H1 (cell line): ENCODE data around the gene CEP44. TPM values are rescaled to one million over a fixed set of nuclear protein-coding genes. Genes with fewer than 3 reads are reported as not detected.

ENCODE experiments used
- CTCF ChIA-PET: fragments of 300-600 bp; sonication (Branson Sonifier 250); formaldehyde crosslinking; loops from one replicate; lab custom pipeline; 2021; ENCODE audit not compliant: partially characterized antibody; lab: Charles Lee
- POLR2A ChIA-PET: fragments of 300-600 bp; sonication (Branson Sonifier 250); formaldehyde crosslinking; loops from one replicate; lab custom pipeline; 2021; ENCODE audit warnings: inconsistent platforms; ENCODE audit not compliant: partially characterized antibody; lab: Charles Lee
- DNase-seq, 2 experiments: peaks; one replicate each; pipeline versions ENCODE4 v3.0.0 to v3.0.0-alpha.2; 2010 to 2022; ENCODE audit warnings: low spot score in 2 of 2, low read depth in 1 of 2, mixed read lengths in 1 of 2
- FAIRE-seq: peaks from 2 replicates; lab custom pipeline; 2011; peaks lifted over from hg19 to GRCh38; lab: Jason Lieb, UNC
- H2AFZ ChIP-seq: 2 replicates; pipeline ENCODE4 v1.8.1; 2012; ENCODE audit warnings: low read length, inconsistent platforms
- H2AK5ac ChIP-seq: 2 replicates; pipeline ENCODE4 v1.6.1; 2013; ENCODE audit warnings: low read depth, low read length
- H2BK120ac ChIP-seq: replicated peaks from 2 replicates; pipeline ENCODE3; 2013; ENCODE audit warnings: low read depth, low read length, inconsistent platforms
- H2BK12ac ChIP-seq: 2 replicates; pipeline ENCODE4 v1.6.1; 2013; ENCODE audit warnings: low read depth, low read length
- H2BK15ac ChIP-seq: 2 replicates; pipeline ENCODE4 v1.6.1; 2013; ENCODE audit warnings: low read length
- H2BK20ac ChIP-seq: 2 replicates; pipeline ENCODE4 v1.6.1; 2013; ENCODE audit warnings: low read length
- H2BK5ac ChIP-seq: 2 replicates; pipeline ENCODE4 v1.6.1; 2013; ENCODE audit warnings: low read depth, low read length
- H3K14ac ChIP-seq: 2 replicates; pipeline ENCODE4 v1.6.1; 2013; ENCODE audit warnings: inconsistent platforms; ENCODE audit not compliant: insufficient read length
- H3K18ac ChIP-seq: 2 replicates; pipeline ENCODE4 v1.6.1; 2013; ENCODE audit warnings: low read length; ENCODE audit errors: extremely low read depth
- H3K23ac ChIP-seq: 2 replicates; pipeline ENCODE4 v1.6.1; 2013; ENCODE audit warnings: inconsistent platforms; ENCODE audit not compliant: insufficient read length
- H3K23me2 ChIP-seq: 2 replicates; pipeline ENCODE4 v1.6.1; 2013; ENCODE audit warnings: low read depth, low read length
- H3K27ac ChIP-seq: 2 replicates; pipeline ENCODE4 v1.6.1; 2011; ENCODE audit warnings: low read depth, low read length, inconsistent platforms
- H3K27me3 ChIP-seq, 4 experiments: replicated peaks in 1 of 4; 1 replicate in 1 of 4; 2 replicates in 3 of 4; pipeline versions ENCODE4 v1.6.1 to v1.8.1; 2011 to 2013; ENCODE audit warnings: low read length in 3 of 4, mild to moderate bottlenecking in 3 of 4, inconsistent platforms in 2 of 4, mixed read lengths in 2 of 4, moderate library complexity in 1 of 4; ENCODE audit not compliant: control insufficient read depth in 3 of 4, insufficient read depth in 3 of 4; ENCODE audit errors: extremely low read depth in 1 of 4
- H3K36me3 ChIP-seq, 4 experiments: 2 replicates each; pipeline versions ENCODE4 v1.6.1 to v1.8.1; 2011 to 2013; ENCODE audit warnings: mild to moderate bottlenecking in 4 of 4, low read length in 3 of 4, moderate library complexity in 2 of 4, control low read depth in 1 of 4, inconsistent platforms in 1 of 4; ENCODE audit not compliant: insufficient read depth in 4 of 4, control insufficient read depth in 2 of 4
- H3K4ac ChIP-seq: replicated peaks from 2 replicates; pipeline ENCODE3; 2013; ENCODE audit warnings: low read length, low read depth, mixed read lengths, inconsistent platforms; ENCODE audit not compliant: insufficient read length
- H3K4me1 ChIP-seq, 4 experiments: replicated peaks in 1 of 4; 1 replicate in 1 of 4; 2 replicates in 3 of 4; pipeline versions ENCODE4 v1.6.1 to v1.8.1; 2011 to 2013; ENCODE audit warnings: low read length in 3 of 4, inconsistent platforms in 2 of 4, mixed read lengths in 1 of 4; ENCODE audit not compliant: insufficient read depth in 4 of 4, control insufficient read depth in 3 of 4
- H3K4me2 ChIP-seq, 2 experiments: 2 replicates each; pipeline versions ENCODE4 v1.6.1 to v1.8.1; 2011 to 2013; ENCODE audit warnings: low read depth in 2 of 2, low read length in 2 of 2, control low read depth in 1 of 2, inconsistent platforms in 1 of 2, mild to moderate bottlenecking in 1 of 2; ENCODE audit not compliant: insufficient read depth in 1 of 2
- H3K4me3 ChIP-seq, 4 experiments: fragments of 200-600, 300-600 bp in 1 of 4; sonication (generic), shearing (Covaris generic), sonication (Bioruptor Twin) in 1 of 4; 2 replicates each; pipeline versions ENCODE4 v1.5.1 to v1.8.1; 2011 to 2016; ENCODE audit warnings: low read length in 4 of 4, low read depth in 3 of 4, control low read depth in 2 of 4, inconsistent platforms in 2 of 4, mild to moderate bottlenecking in 2 of 4, mixed read lengths in 1 of 4, moderate library complexity in 1 of 4; ENCODE audit not compliant: insufficient read depth in 2 of 4; ENCODE audit errors: extremely low read depth in 1 of 4
- H3K56ac ChIP-seq: replicated peaks from 2 replicates; pipeline ENCODE3; 2013; ENCODE audit warnings: low read depth, mild to moderate bottlenecking, mixed read lengths, low read length, inconsistent platforms; ENCODE audit not compliant: insufficient read length
- H3K79me1 ChIP-seq: 2 replicates; pipeline ENCODE4 v1.6.1; 2013; ENCODE audit warnings: low read depth, low read length, control low read depth
- H3K79me2 ChIP-seq, 2 experiments: 2 replicates each; pipeline versions ENCODE4 v1.6.1 to v1.8.1; 2012 to 2013; ENCODE audit warnings: low read length in 2 of 2, mild to moderate bottlenecking in 2 of 2, inconsistent platforms in 1 of 2; ENCODE audit not compliant: insufficient read depth in 2 of 2, control insufficient read depth in 1 of 2
- H3K9ac ChIP-seq, 4 experiments: replicated peaks in 1 of 4; 1 replicate in 1 of 4; 2 replicates in 3 of 4; pipeline versions ENCODE4 v1.6.1 to v1.8.1; 2011 to 2013; ENCODE audit warnings: low read depth in 3 of 4, low read length in 3 of 4, control low read depth in 2 of 4, mild to moderate bottlenecking in 2 of 4, moderate library complexity in 2 of 4, inconsistent platforms in 1 of 4; ENCODE audit errors: extremely low read depth in 1 of 4
- H3K9me3 ChIP-seq, 2 experiments: 2 replicates each; pipeline versions ENCODE4 v1.6.1 to v1.8.1; 2012 to 2013; ENCODE audit warnings: mild to moderate bottlenecking in 2 of 2, moderate library complexity in 2 of 2, control low read depth in 1 of 2, inconsistent platforms in 1 of 2, low read depth in 1 of 2, low read length in 1 of 2, mixed read lengths in 1 of 2; ENCODE audit not compliant: insufficient read depth in 2 of 2
- H4K20me1 ChIP-seq, 2 experiments: replicated peaks in 1 of 2; 2 replicates each; pipeline versions ENCODE3 to v1.8.1; 2011 to 2013; ENCODE audit warnings: inconsistent platforms in 2 of 2, low read length in 2 of 2, mild to moderate bottlenecking in 1 of 2; ENCODE audit not compliant: insufficient read depth in 2 of 2, control insufficient read depth in 1 of 2
- H4K5ac ChIP-seq: 2 replicates; pipeline ENCODE4 v1.6.1; 2013; ENCODE audit warnings: low read length, low read depth, mixed read lengths, inconsistent platforms; ENCODE audit not compliant: insufficient read length
- H4K8ac ChIP-seq: 2 replicates; pipeline ENCODE4 v1.8.0; 2013; ENCODE audit warnings: mild to moderate bottlenecking, moderate library complexity, low read length, inconsistent platforms; ENCODE audit not compliant: insufficient read depth; ENCODE audit errors: extremely low read depth
- H4K91ac ChIP-seq: replicated peaks from 2 replicates; pipeline ENCODE3; 2013; ENCODE audit warnings: low read length, mixed read lengths, inconsistent platforms; ENCODE audit not compliant: insufficient read length
- CTBP2 ChIP-seq: IDR thresholded peaks from 2 replicates; pipeline ENCODE4 v1.7.0; 2011; ENCODE audit warnings: borderline replicate concordance, mild to moderate bottlenecking, moderate library complexity, mixed read lengths, low read length; ENCODE audit not compliant: insufficient read depth, insufficient read length
- FOSL1 ChIP-seq: IDR thresholded peaks from 2 replicates; pipeline ENCODE4 v1.6.1; 2011; ENCODE audit warnings: mild to moderate bottlenecking, low read depth, low read length, moderate library complexity; ENCODE audit not compliant: insufficient read depth
- GTF2F1 ChIP-seq: IDR thresholded peaks from 2 replicates; pipeline ENCODE4 v1.6.1; 2012; ENCODE audit warnings: low read depth, low read length, improper control_type of control experiment, borderline replicate concordance
- HDAC2 ChIP-seq, 2 experiments: fragments of 300-600 bp in 1 of 2; sonication (generic) in 1 of 2; IDR thresholded peaks; 2 replicates each; pipeline ENCODE4 v1.6.1; 2011 to 2012; ENCODE audit warnings: low read depth in 2 of 2, low read length in 2 of 2, mild to moderate bottlenecking in 2 of 2, moderate library complexity in 2 of 2, borderline replicate concordance in 1 of 2, inconsistent platforms in 1 of 2
- KDM5A ChIP-seq: fragments of 200-600 bp; IDR thresholded peaks from 2 replicates; pipeline ENCODE4 v1.7.1; 2012; ENCODE audit warnings: mild to moderate bottlenecking, low read length, inconsistent platforms, mixed read lengths
- NANOG ChIP-seq: IDR thresholded peaks from 2 replicates; pipeline ENCODE4 v1.6.1; 2011; ENCODE audit warnings: low read length, low read depth, mild to moderate bottlenecking, inconsistent platforms; ENCODE audit not compliant: insufficient read depth, poor library complexity, severe bottlenecking
- POLR2A ChIP-seq, 2 experiments: IDR thresholded peaks; 1 replicate in 1 of 2; 2 replicates in 1 of 2; pipeline ENCODE4 v1.6.1; 2011; ENCODE audit warnings: low read depth in 2 of 2, low read length in 2 of 2, mild to moderate bottlenecking in 2 of 2; ENCODE audit errors: control extremely low read depth in 1 of 2
- POU5F1 ChIP-seq: IDR thresholded peaks from 2 replicates; pipeline ENCODE4 v1.6.1; 2011; ENCODE audit warnings: low read depth, mild to moderate bottlenecking, low read length, moderate library complexity
- RXRA ChIP-seq: IDR thresholded peaks from 2 replicates; pipeline ENCODE4 v1.6.1; 2011; ENCODE audit warnings: low read depth, mild to moderate bottlenecking, low read length, moderate library complexity; ENCODE audit not compliant: insufficient read depth
- SP1 ChIP-seq: IDR thresholded peaks from 2 replicates; pipeline ENCODE4 v1.6.1; 2011; ENCODE audit warnings: low read depth, low read length
- SRF ChIP-seq: IDR thresholded peaks from 2 replicates; pipeline ENCODE4 v1.6.1; 2011; ENCODE audit warnings: mild to moderate bottlenecking, low read depth, low read length, moderate library complexity
- TAF1 ChIP-seq: IDR thresholded peaks from 2 replicates; pipeline ENCODE4 v1.6.1; 2011; ENCODE audit warnings: mild to moderate bottlenecking, low read depth, low read length
- USF2 ChIP-seq: IDR thresholded peaks from 2 replicates; pipeline ENCODE4 v1.6.1; 2011; ENCODE audit warnings: low read length, improper control_type of control experiment
- YY1 ChIP-seq: IDR thresholded peaks from 2 replicates; pipeline ENCODE4 v1.6.1; 2011; ENCODE audit warnings: low read depth, mild to moderate bottlenecking, low read length
- WGBS, 2 experiments: shearing (Covaris generic) in 1 of 2; methylation state at CpG; one replicate each; pipeline versions ENCODE4 v1.1.6 to v1.1.7; 2013 to 2015; ENCODE audit warnings: low lambda C conversion rate in 2 of 2, mixed read lengths in 2 of 2, inconsistent platforms in 1 of 2, low coverage in 1 of 2, missing lambda C conversion rate in 1 of 2; ENCODE audit not compliant: insufficient replicate concordance in 2 of 2, insufficient coverage in 1 of 2, insufficient read length in 1 of 2; ENCODE audit errors: extremely low coverage in 1 of 2, missing lambda C conversion rate in 1 of 2; 5-methylcytosine and 5-hydroxymethylcytosine counted together
- polyA plus RNA-seq, 7 experiments: library from polyadenylated mRNA; depleted of rRNA in 3 of 7; stranded (reverse) in 5 of 7; unstranded in 2 of 7; fragments of >200 nt in 5 of 7; fragments of 200-250 nt in 2 of 7; gene quantifications; 1 replicate in 5 of 7; 2 replicates in 1 of 7; 4 replicates in 1 of 7; pipeline versions ENCODE4 v1.2.1 to v1.2.3, GENCODE V29; 2011 to 2013; ENCODE audit warnings: missing spikeins in 2 of 7, mixed read lengths in 2 of 7
- total RNA-seq: library from RNA; stranded (reverse); fragmentation: NEBNext Ultra II Directional; extraction: Animal tissue kit (Norgen Biotek cat#: 25700); gene quantifications from 2 replicates; pipeline ENCODE4 v1.2.1, GENCODE V29; 2021

The CEP44 gene
- total and polyA plus RNA-seq, 2 of the 8 experiments (the other 6 are each of a cell fraction or from before 2014, with no cell fraction given): 3.4 to 17.1 TPM

- H3K79me2 ChIP-seq: no peaks in the 10 kb centered on the region
- H2BK120ac ChIP-seq: no peak overlapping the region
- ChIA-PET POLR2A (no interaction called here), CTCF (interaction anchor here (0.7 to 4.8 kb wide), 3 partner anchors 218 to 355 kb away, joined by 3 to 20 read pairs (median 3); no protein-coding TSS in a partner anchor)
- no peak overlapping the region for H4K8ac ChIP-seq
- no peaks in the 10 kb centered on the region for H4K20me1 ChIP-seq
- no peak overlapping the region for H3K4ac ChIP-seq
- H3K9me3 ChIP-seq: 0 out of 4 replicates have a peak, but pooled peaks cover 0 to 4% of the 10 kb centered on the region in 2 experiments
- H2BK5ac ChIP-seq: no peak overlapping the region
- H3K79me1 ChIP-seq: no peaks in the 10 kb centered on the region
- H3K4me3 ChIP-seq: no peak overlapping the region
- no peak overlapping the region for H4K91ac ChIP-seq
- no peak overlapping the region for H3K27ac ChIP-seq
- H2BK12ac ChIP-seq: no peak overlapping the region
- H3K36me3 ChIP-seq: no peaks in the 10 kb centered on the region
- H2AFZ ChIP-seq: no peak overlapping the region
- no peak overlapping the region for H3K56ac ChIP-seq
- no peak overlapping the region for H4K5ac ChIP-seq
- no peak overlapping the region for H2AK5ac ChIP-seq
- no peak overlapping the region for H2BK15ac ChIP-seq
- no peaks in the 10 kb centered on the region; the same call in 1 of the 2 replicates for H3K23me2 ChIP-seq
- FAIRE-seq (no peak), DNase-seq (no peak)
- H3K4me2 ChIP-seq: no peak overlapping the region
- no peak overlapping the region for H3K23ac ChIP-seq
- no peak overlapping the region for H2BK20ac ChIP-seq
- no peak overlapping the region for H3K18ac ChIP-seq
- H3K4me1 ChIP-seq: no peaks in the 10 kb centered on the region
- no peaks in the 10 kb centered on the region for H3K27me3 ChIP-seq
- H3K14ac ChIP-seq: no peak overlapping the region
- WGBS, 2 experiments: 86% methylated on average over 1 of the region's 1 CpG; no CpG with 5 or more reads in 1 of the 2 experiments
- no peak overlapping the region for H3K9ac ChIP-seq
- TF ChIP-seq SP1: no peak
- no peak for TF ChIP-seq NANOG
- TF ChIP-seq HDAC2 (IDR thresholded peaks at IDR 0.05; ENCODE audit: borderline replicate concordance in 1 of 2, low read depth in 2 of 2, low read length in 2 of 2): no peak
- TF ChIP-seq POU5F1: no peak
- no peak for TF ChIP-seq FOSL1
- no peak for TF ChIP-seq POLR2A (IDR thresholded peaks at IDR 0.05; ENCODE audit: control extremely low read depth in 1 of 2, low read depth in 2 of 2, low read length in 2 of 2)
- TF ChIP-seq USF2: no peak
- no peak for TF ChIP-seq RXRA
- no peak for TF ChIP-seq CTBP2
- TF ChIP-seq YY1: no peak
- no peak for TF ChIP-seq SRF
- no peak for TF ChIP-seq TAF1
- TF ChIP-seq KDM5A: no peak
- no peak for TF ChIP-seq GTF2F1
Observed at GRCh38 chr4:174358829-174359228, 75.1 kb downstream of the CEP44 start.
